ENCODE results near the gene PPARA.

- no peak for TF ChIP-seq EZH2phosphoT487 (IDR thresholded peaks at IDR 0.05; ENCODE audit: insufficient read depth, low read depth)
- no peak for TF ChIP-seq EZH2 (IDR thresholded peaks at IDR 0.05; ENCODE audit: insufficient read depth, poor library complexity, severe bottlenecking)
These were observed 24.2 kb upstream of the PPARA start for GRCh38 chr22:46125816-46126765.

All from GM23248 (cell line).